ENCODE measurements around the gene PTPRCAP.

DNA sequence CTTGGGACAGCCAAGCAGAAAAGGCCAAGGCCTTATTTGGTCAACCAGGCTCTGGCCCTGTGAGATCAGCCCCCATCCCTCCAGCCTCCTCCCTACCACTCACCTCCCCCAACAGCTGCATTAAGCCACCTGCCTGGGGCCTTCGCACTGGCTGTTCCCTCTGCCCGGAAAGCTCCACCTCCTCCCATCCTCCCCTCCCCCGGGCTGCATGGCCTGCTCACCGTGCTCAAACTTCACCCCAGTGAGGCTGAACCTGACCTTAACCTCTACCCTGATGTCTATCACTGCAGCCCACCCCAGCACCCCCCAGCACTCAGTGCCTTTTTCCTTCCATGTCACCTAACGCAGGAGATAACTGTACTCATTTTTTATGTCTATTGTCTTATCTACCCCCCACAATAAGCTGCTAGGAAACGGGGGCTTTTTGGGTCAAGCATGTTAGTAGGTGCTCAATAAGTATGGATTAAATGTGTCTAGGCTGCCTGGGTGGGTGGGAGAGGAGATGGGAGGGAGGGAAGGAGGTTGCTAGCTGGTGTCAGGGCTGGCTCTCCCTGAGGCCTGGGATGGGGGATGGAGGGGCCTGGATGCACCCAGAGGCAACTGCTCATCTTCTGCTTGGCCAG is 912 bp downstream of the PTPRCAP start:
- TF ChIP-seq CTCF (IDR thresholded peaks at IDR 0.05): no peak
- TF ChIP-seq POLR2A (IDR thresholded peaks at IDR 0.05): no peak
